Measurements from ENCODE around the gene GCSAM.
"Not testable (repeated sequence)": the region's sequence is repeated elsewhere in the genome, so short reads cannot be mapped to it uniquely, and the experiment has no call there.

Gene GCSAM

DNA sequence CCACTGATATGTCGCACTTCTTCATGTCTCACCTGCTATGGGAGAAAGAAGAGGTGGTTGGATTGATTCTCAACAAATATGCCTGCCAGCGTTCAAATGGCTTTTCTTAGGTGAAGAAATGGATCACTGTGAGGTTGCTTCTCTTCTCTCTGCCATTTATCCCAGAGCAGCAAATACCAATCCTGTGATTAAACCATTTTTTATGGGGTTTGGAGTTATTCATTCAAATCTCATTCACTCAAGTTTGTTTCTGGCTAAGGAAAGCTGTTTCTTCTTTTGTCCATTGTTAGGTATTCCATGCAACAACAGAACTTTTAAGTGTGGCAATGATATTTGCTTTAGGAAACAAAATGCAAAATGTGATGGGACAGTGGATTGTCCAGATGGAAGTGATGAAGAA, 59.0 kb downstream of the GCSAM start:
- no peak for DNase-seq (ENCODE audit: low read depth, low spot score)

DNA sequence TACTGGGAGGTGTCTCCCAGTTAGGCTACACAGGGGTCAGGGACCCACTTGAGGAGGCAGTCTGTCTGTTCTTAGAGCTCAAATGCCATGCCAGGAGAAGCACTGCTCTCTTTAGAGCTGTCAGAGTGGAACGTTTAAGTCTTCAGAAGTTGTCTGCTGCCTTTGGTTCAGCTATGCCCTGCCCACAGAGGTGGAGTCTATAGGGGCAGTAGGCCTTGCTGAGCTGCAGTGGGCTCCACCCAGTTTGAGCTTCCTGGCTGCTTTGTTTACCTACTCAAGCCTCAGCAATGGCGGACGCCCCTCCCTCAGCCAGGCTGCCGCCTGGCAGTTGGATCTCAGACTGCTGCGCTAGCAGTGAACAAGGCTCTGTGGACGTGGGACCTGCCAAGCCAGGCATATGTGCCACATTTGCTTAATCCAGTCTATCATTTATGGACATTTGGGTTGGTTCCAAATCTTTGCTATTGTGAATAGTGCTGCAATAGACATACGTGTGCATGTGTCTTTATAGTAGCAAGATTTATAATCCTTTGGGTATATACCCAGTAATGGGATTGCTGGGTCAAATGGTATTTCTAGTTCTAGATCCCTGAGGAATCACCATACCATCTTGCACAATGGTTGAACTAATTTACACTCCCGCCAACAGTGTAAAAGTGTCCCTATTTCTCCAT, 60.5 kb downstream of the GCSAM start:
- DNase-seq (ENCODE audit: low read depth, low spot score) = not testable (repeated sequence)
